CD4-positive, alpha-beta T cell treated with Interferon gamma for 1 hour (primary cell): ENCODE data around the gene PRKCA.
"Not testable (repeated sequence)": the region's sequence is repeated elsewhere in the genome, so short reads cannot be mapped to it uniquely, and the experiment has no call there.

Experiments
- DNase-seq: peaks from one replicate; pipeline ENCODE4 v3.0.0-alpha.2; 2020

The PRKCA gene

GRCh38 chr17:66301864-66302741, at the start of gene PRKCA:
TSS of gene PRKCA (plus strand) at chr17:66302613.
- peak; percentile 73 for DNase-seq

- DNase-seq: not testable (repeated sequence)
These were observed 49.0 kb upstream of the PRKCA start for GRCh38 chr17:66253458-66253857.

- peak; percentile 38 for DNase-seq
These were observed 47.3 kb upstream of the PRKCA start for GRCh38 chr17:66255112-66255511.

- DNase-seq: no peak
These were observed 46.9 kb upstream of the PRKCA start for GRCh38 chr17:66255527-66255971.

- no peak for DNase-seq
These were observed 42.1 kb upstream of the PRKCA start for GRCh38 chr17:66260275-66260674.

- DNase-seq: no peak
These were observed 41.7 kb upstream of the PRKCA start for GRCh38 chr17:66260688-66261087.

GRCh38 chr17:66262767-66263166, 39.6 kb upstream of the PRKCA start:
- no peak for DNase-seq

GRCh38 chr17:66264696-66265095, 37.7 kb upstream of the PRKCA start:
- DNase-seq: no peak

- DNase-seq: no peak
These were observed 34.0 kb upstream of the PRKCA start for GRCh38 chr17:66268247-66268927.

GRCh38 chr17:66270106-66270505, 32.3 kb upstream of the PRKCA start:
- no peak for DNase-seq

- no peak for DNase-seq
These were observed 30.9 kb upstream of the PRKCA start for GRCh38 chr17:66271512-66271911.

- no peak for DNase-seq
These were observed 29.4 kb upstream of the PRKCA start for GRCh38 chr17:66272811-66273585.

GRCh38 chr17:66273586-66273848, 28.9 kb upstream of the PRKCA start:
- DNase-seq: no peak

GRCh38 chr17:66275651-66276050, 26.8 kb upstream of the PRKCA start:
- DNase-seq: no peak

- no peak for DNase-seq
These were observed 26.0 kb upstream of the PRKCA start for GRCh38 chr17:66276328-66276937.

- no peak for DNase-seq
These were observed 25.2 kb upstream of the PRKCA start for GRCh38 chr17:66277191-66277590.

GRCh38 chr17:66281661-66282369, 20.6 kb upstream of the PRKCA start:
- no peak for DNase-seq

- DNase-seq: no peak
These were observed 19.0 kb upstream of the PRKCA start for GRCh38 chr17:66283296-66283934.

- DNase-seq: no peak
These were observed 18.4 kb upstream of the PRKCA start for GRCh38 chr17:66283971-66284370.

- DNase-seq: no peak
These were observed 17.3 kb upstream of the PRKCA start for GRCh38 chr17:66285149-66285548.

- no peak for DNase-seq
These were observed 14.5 kb upstream of the PRKCA start for GRCh38 chr17:66287911-66288310.

- no peak for DNase-seq
These were observed 12.2 kb upstream of the PRKCA start for GRCh38 chr17:66290101-66290722.
